Naive thymus-derived CD4-positive, alpha-beta T cell (primary cell): Measurements from ENCODE around the gene TRPM6. TPM values are rescaled to one million over a fixed set of nuclear protein-coding genes. Genes with fewer than 3 reads are reported as not detected.
"Not testable (repeated sequence)": the region's sequence is repeated elsewhere in the genome, so short reads cannot be mapped to it uniquely, and the experiment has no call there.

Source experiments
- ATAC-seq: fragments of 150-1000 bp; cut with Tn5 transposase; 2 replicates; pipeline ENCODE4 v1.10.0; 2021; ENCODE audit warnings: mild to moderate bottlenecking, moderate library complexity
- CTCF ChIA-PET: fragments of 350-600 bp; sonication (Branson Sonifier 250); formaldehyde crosslinking; loops from one replicate; lab custom pipeline; 2021; ENCODE audit warnings: antibody characterized with exemption; lab: Charles Lee
- POLR2A ChIA-PET: fragments of 350-600 bp; sonication (Branson Sonifier 250); formaldehyde crosslinking; loops from one replicate; lab custom pipeline; 2021; ENCODE audit warnings: antibody characterized with exemption, inconsistent platforms; lab: Charles Lee
- DNase-seq, 9 donors: peaks; one replicate each; pipeline versions ENCODE4 v3.0.0 to v3.0.0-alpha.2; 2020 to 2022; ENCODE audit warnings: mixed read lengths in 1 of 9
- H3K27ac ChIP-seq: one replicate; pipeline ENCODE4 v1.7.0; 2013; ENCODE audit warnings: mild to moderate bottlenecking, low read depth, low read length, moderate library complexity
- H3K27me3 ChIP-seq, 2 donors: one replicate each; pipeline ENCODE4 v1.7.0; 2013; ENCODE audit warnings: low read length in 2 of 2, mild to moderate bottlenecking in 2 of 2, moderate library complexity in 2 of 2; ENCODE audit not compliant: control insufficient read depth in 2 of 2, insufficient read depth in 2 of 2
- H3K36me3 ChIP-seq, 3 experiments: 1 replicate in 2 of 3; 2 replicates in 1 of 3; pipeline ENCODE4 v1.7.0; 2013; ENCODE audit warnings: low read length in 3 of 3, mild to moderate bottlenecking in 3 of 3, moderate library complexity in 1 of 3; ENCODE audit not compliant: insufficient read depth in 3 of 3, control insufficient read depth in 2 of 3
- H3K4me1 ChIP-seq, 2 donors: one replicate each; pipeline ENCODE4 v1.7.0; 2013; ENCODE audit warnings: low read length in 2 of 2, mild to moderate bottlenecking in 2 of 2, moderate library complexity in 1 of 2; ENCODE audit not compliant: control insufficient read depth in 2 of 2, insufficient read depth in 2 of 2
- H3K4me3 ChIP-seq: 2 replicates; pipeline ENCODE4 v1.7.0; 2013; ENCODE audit warnings: mild to moderate bottlenecking, low read length
- H3K9me3 ChIP-seq, 3 experiments: 1 replicate in 2 of 3; 2 replicates in 1 of 3; pipeline ENCODE4 v1.7.0; 2013; ENCODE audit warnings: low read length in 3 of 3; ENCODE audit not compliant: control insufficient read depth in 2 of 3
- H3K27ac Mint-ChIP-seq, 9 donors: one replicate each; pipeline ENCODE4 v1.8.0; 2020 to 2022; ENCODE audit warnings: mixed read lengths in 9 of 9, mild to moderate bottlenecking in 8 of 9, moderate library complexity in 5 of 9, inconsistent platforms in 2 of 9
- H3K27me3 Mint-ChIP-seq, 5 donors: one replicate each; pipeline ENCODE4 v1.8.0; 2021 to 2022; ENCODE audit warnings: mixed read lengths in 5 of 5, mild to moderate bottlenecking in 1 of 5
- H3K36me3 Mint-ChIP-seq, 5 donors: one replicate each; pipeline ENCODE4 v1.8.0; 2020 to 2022; ENCODE audit warnings: mixed read lengths in 5 of 5, mild to moderate bottlenecking in 3 of 5, inconsistent platforms in 1 of 5
- H3K4me1 Mint-ChIP-seq, 7 donors: one replicate each; pipeline ENCODE4 v1.8.0; 2020 to 2022; ENCODE audit warnings: mixed read lengths in 7 of 7, mild to moderate bottlenecking in 3 of 7, inconsistent platforms in 1 of 7
- H3K4me3 Mint-ChIP-seq, 10 donors: one replicate each; pipeline ENCODE4 v1.8.0; 2020 to 2022; ENCODE audit warnings: mild to moderate bottlenecking in 10 of 10, mixed read lengths in 10 of 10, moderate library complexity in 6 of 10, inconsistent platforms in 2 of 10
- H3K9me3 Mint-ChIP-seq, 11 donors: one replicate each; pipeline ENCODE4 v1.8.0; 2020 to 2022; ENCODE audit warnings: mixed read lengths in 11 of 11, mild to moderate bottlenecking in 4 of 11, inconsistent platforms in 1 of 11, moderate library complexity in 1 of 11
- intact Hi-C, 2 donors: fragments of 100-400 bp; cut with micrococcal nuclease; formaldehyde crosslinking; loops; one replicate each; pipeline ENCODE4 v1.15.1; 2023
- polyA plus RNA-seq, 2 donors: library from polyadenylated mRNA; unstranded; fragments of 300-500 nt; fragmentation: Illumina TruSeq; gene quantifications; one replicate each; pipeline ENCODE4 v1.2.3, GENCODE V29; 2021
- total RNA-seq, 6 experiments: library from RNA in 5 of 6; stranded (reverse) in 5 of 6; gene quantifications; 1 replicate in 5 of 6; 2 replicates in 1 of 6; pipeline ENCODE4 v1.2.3 and lab custom pipeline; 2021 to 2026

The TRPM6 gene
- total and polyA plus RNA-seq, 7 experiments from 2014 or later = 0.85 to 3.6 TPM; not detected in 5

DNA sequence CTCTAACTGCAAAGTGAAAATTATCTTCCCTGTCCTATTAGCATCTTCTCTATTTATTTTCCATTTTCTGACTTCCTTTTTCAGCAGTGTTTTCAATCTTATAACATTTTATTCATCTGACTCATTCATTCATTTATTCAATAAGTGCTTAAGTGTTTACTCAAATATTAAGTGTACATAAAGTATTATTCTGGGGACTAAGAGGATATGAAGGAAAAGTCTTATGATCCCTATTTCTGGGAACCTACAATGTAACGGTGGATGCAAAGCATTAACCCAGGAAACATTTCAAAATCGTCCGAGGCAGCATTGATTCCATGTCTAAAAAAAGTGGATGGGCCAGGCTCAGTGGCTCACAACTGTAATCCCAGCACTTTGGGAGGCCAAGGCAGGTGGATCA lies 19.4 kb upstream of the TRPM6 start:
- ATAC-seq = no peak
- ChIA-PET POLR2A (no interaction called here), CTCF (no interaction called here)
- intact Hi-C loops = no loop called here
- no peaks in the 10 kb centered on the region for H3K4me1 ChIP-seq
- H3K4me3 ChIP-seq = no peak overlapping the region
- no peaks in the 10 kb centered on the region for H3K4me1 Mint-ChIP-seq
- no peaks in the 10 kb centered on the region for H3K9me3 ChIP-seq
- H3K27me3 Mint-ChIP-seq = peaks cover 2 to 33% (median 29%) of the 10 kb centered on the region in 5 donors
- H3K9me3 Mint-ChIP-seq = peaks cover 4 to 23% (median 15%) of the 10 kb centered on the region in 11 donors
- peaks cover 0 to 11% (median 0%) of the 10 kb centered on the region in 5 donors for H3K36me3 Mint-ChIP-seq
- no peaks in the 10 kb centered on the region for H3K27me3 ChIP-seq
- DNase-seq = no peak
- no peak overlapping the region for H3K4me3 Mint-ChIP-seq
- no peak overlapping the region for H3K27ac Mint-ChIP-seq
- H3K27ac ChIP-seq = no peak overlapping the region
- no peaks in the 10 kb centered on the region for H3K36me3 ChIP-seq

GRCh38 chr9:74901001-74901400 lies 13.3 kb upstream of the TRPM6 start:
- Mint-ChIP-seq H3K4me3 (no peak overlapping the region), H3K4me1 (no peaks in the 10 kb centered on the region), H3K27me3 (peaks cover 7 to 17% (median 9%) of the 10 kb centered on the region in 5 donors), H3K27ac (no peak overlapping the region), H3K36me3 (no peaks in the 10 kb centered on the region), H3K9me3 (peaks cover 0 to 2% (median 0%) of the 10 kb centered on the region in 11 donors)
- POLR2A ChIA-PET = no interaction called here
- Histone ChIP-seq H3K27ac (no peak overlapping the region), H3K4me3 (no peak overlapping the region), H3K4me1 (no peaks in the 10 kb centered on the region), H3K27me3 (no peaks in the 10 kb centered on the region), H3K9me3 (no peaks in the 10 kb centered on the region), H3K36me3 (no peaks in the 10 kb centered on the region)
- ATAC-seq (no peak), DNase-seq (no peak)
- intact Hi-C loops = no loop called here
- CTCF ChIA-PET = no interaction called here

GRCh38 chr9:74888449-74888848 lies 728 bp upstream of the TRPM6 start:
- H3K4me1 ChIP-seq, H3K27ac Mint-ChIP-seq, ATAC-seq, H3K4me3 ChIP-seq, CTCF ChIA-PET, POLR2A ChIA-PET, H3K36me3 ChIP-seq, H3K36me3 Mint-ChIP-seq, H3K27ac ChIP-seq, H3K9me3 ChIP-seq, DNase-seq: not testable (repeated sequence)
- peaks cover 7 to 18% of the 10 kb centered on the region in 2 donors for H3K27me3 ChIP-seq
- Mint-ChIP-seq H3K27me3 (peaks cover 44 to 61% (median 52%) of the 10 kb centered on the region in 5 donors), H3K9me3 (peaks cover 0 to 12% (median 6%) of the 10 kb centered on the region in 11 donors), H3K4me1 (peaks cover 11 to 20% (median 18%) of the 10 kb centered on the region in 7 donors), H3K4me3 (peak overlapping the region in 7 of 10 donors; percentile 52 to 90 (median 84))
- intact Hi-C loops = loop anchor here in 1 of 2 donors (5.0 kb wide), 1 partner anchor 64 kb away; the partner anchor contains the start of gene C9orf40

- no peak for DNase-seq
- peaks cover 0 to 8% (median 2%) of the 10 kb centered on the region in 5 donors for H3K36me3 Mint-ChIP-seq
- peaks cover 0 to 12% (median 6%) of the 10 kb centered on the region in 11 donors for H3K9me3 Mint-ChIP-seq
- H3K4me1 Mint-ChIP-seq = peaks cover 11 to 20% (median 18%) of the 10 kb centered on the region in 7 donors
- H3K36me3 ChIP-seq = no peaks in the 10 kb centered on the region
- H3K9me3 ChIP-seq = peaks cover 0 to 3% (median 0%) of the 10 kb centered on the region in 3 experiments
- CTCF ChIA-PET = interaction anchor here (1.0 kb wide), 1 partner anchor 117 kb away, joined by 3 read pairs; no protein-coding TSS in a partner anchor
- no peak for ATAC-seq
- H3K4me1 ChIP-seq = peaks cover 4 to 7% of the 10 kb centered on the region in 2 donors
- POLR2A ChIA-PET = no interaction called here
- no peak overlapping the region for H3K4me3 ChIP-seq
- no peak overlapping the region for H3K27ac ChIP-seq
- no peak overlapping the region for H3K27ac Mint-ChIP-seq
- peak overlapping the region; percentile 75 to 92 (median 88) for H3K4me3 Mint-ChIP-seq
- peaks cover 44 to 64% (median 54%) of the 10 kb centered on the region in 5 donors for H3K27me3 Mint-ChIP-seq
- intact Hi-C loops = loop anchor here in 1 of 2 donors (5.0 kb wide), 1 partner anchor 64 kb away; the partner anchor contains the start of gene C9orf40
- peaks cover 7 to 18% of the 10 kb centered on the region in 2 donors for H3K27me3 ChIP-seq
These were observed 255 bp upstream of the TRPM6 start for GRCh38 chr9:74887981-74888370.

DNA sequence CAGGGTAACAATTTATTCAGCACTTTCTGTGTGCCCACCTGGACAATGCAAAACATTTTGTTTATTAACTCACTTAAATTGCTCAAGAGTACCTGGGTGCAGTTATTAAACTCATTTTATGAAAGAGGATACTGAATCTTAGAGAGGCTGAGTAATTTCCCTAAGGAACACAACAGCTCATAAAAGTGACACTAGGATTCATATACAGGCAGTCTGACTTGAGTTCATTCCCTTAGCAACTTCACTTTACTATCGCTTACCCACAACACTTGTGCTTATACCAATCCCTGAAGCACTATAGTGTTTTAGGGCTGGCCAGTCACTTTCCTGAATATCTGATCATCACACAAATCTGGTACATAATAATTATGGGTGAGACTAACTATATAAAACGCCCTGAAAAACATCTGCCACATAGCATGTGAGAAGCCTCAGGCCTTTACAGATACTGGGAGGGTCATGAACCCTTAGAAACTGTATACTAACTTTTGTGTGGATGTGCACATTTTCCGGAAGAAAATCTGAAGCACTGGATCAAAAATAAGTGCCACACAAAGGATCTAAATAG lies 11.3 kb downstream of the TRPM6 start:
- H3K4me3 ChIP-seq = no peak overlapping the region
- intact Hi-C loops = loop anchor here in 1 of 2 donors (10.0 kb wide), 1 partner anchor 82 kb away; no protein-coding TSS in a partner anchor
- H3K4me1 ChIP-seq = peaks cover 0 to 3% of the 10 kb centered on the region in 2 donors
- Mint-ChIP-seq H3K36me3 (peaks cover 0 to 10% (median 5%) of the 10 kb centered on the region in 5 donors), H3K4me1 (peaks cover 0 to 2% (median 0%) of the 10 kb centered on the region in 7 donors), H3K27me3 (peaks cover 12 to 47% (median 25%) of the 10 kb centered on the region in 5 donors), H3K4me3 (no peak overlapping the region), H3K27ac (no peak overlapping the region), H3K9me3 (peaks cover 12 to 35% (median 22%) of the 10 kb centered on the region in 11 donors)
- ChIA-PET POLR2A (no interaction called here), CTCF (no interaction called here)
- ATAC-seq (no peak), DNase-seq (no peak)
- H3K27me3 ChIP-seq = peaks cover 0 to 3% of the 10 kb centered on the region in 2 donors
- H3K9me3 ChIP-seq = peaks cover 0 to 22% (median 4%) of the 10 kb centered on the region in 3 experiments
- no peak overlapping the region for H3K27ac ChIP-seq
- no peaks in the 10 kb centered on the region for H3K36me3 ChIP-seq

- peaks cover 0 to 10% (median 5%) of the 10 kb centered on the region in 5 donors for H3K36me3 Mint-ChIP-seq
- ChIA-PET CTCF (no interaction called here), POLR2A (no interaction called here)
- peaks cover 12 to 40% (median 21%) of the 10 kb centered on the region in 5 donors for H3K27me3 Mint-ChIP-seq
- no peaks in the 10 kb centered on the region for H3K36me3 ChIP-seq
- H3K4me3 ChIP-seq = no peak overlapping the region
- peaks cover 11 to 31% (median 21%) of the 10 kb centered on the region in 11 donors for H3K9me3 Mint-ChIP-seq
- intact Hi-C loops = loop anchor here in 1 of 2 donors (10.0 kb wide), 1 partner anchor 81 kb away; no protein-coding TSS in a partner anchor
- no peak overlapping the region for H3K4me3 Mint-ChIP-seq
- peaks cover 0 to 22% (median 4%) of the 10 kb centered on the region in 3 experiments for H3K9me3 ChIP-seq
- ATAC-seq = no peak
- peaks cover 0 to 3% of the 10 kb centered on the region in 2 donors for H3K4me1 ChIP-seq
- H3K27ac ChIP-seq = no peak overlapping the region
- peaks cover 0 to 3% of the 10 kb centered on the region in 2 donors for H3K27me3 ChIP-seq
- H3K27ac Mint-ChIP-seq = no peak overlapping the region
- DNase-seq = no peak
- peaks cover 0 to 1% (median 0%) of the 10 kb centered on the region in 7 donors for H3K4me1 Mint-ChIP-seq
These were observed 12.1 kb downstream of the TRPM6 start for GRCh38 chr9:74875656-74876055.
